OCI-M1 (cell line): ENCODE results near the gene ALKBH2.
A peak's percentile ranks its signal among the peaks of the same experiment; 100 is the strongest.

Experiments
- DNase-seq: peaks from one replicate; lab custom pipeline; 2025; lab: John Stamatoyannopoulos, UW

The ALKBH2 gene

GRCh38 chr12:109113661-109114321, 20.5 kb upstream of the ALKBH2 start:
- DNase-seq = no peak

DNA sequence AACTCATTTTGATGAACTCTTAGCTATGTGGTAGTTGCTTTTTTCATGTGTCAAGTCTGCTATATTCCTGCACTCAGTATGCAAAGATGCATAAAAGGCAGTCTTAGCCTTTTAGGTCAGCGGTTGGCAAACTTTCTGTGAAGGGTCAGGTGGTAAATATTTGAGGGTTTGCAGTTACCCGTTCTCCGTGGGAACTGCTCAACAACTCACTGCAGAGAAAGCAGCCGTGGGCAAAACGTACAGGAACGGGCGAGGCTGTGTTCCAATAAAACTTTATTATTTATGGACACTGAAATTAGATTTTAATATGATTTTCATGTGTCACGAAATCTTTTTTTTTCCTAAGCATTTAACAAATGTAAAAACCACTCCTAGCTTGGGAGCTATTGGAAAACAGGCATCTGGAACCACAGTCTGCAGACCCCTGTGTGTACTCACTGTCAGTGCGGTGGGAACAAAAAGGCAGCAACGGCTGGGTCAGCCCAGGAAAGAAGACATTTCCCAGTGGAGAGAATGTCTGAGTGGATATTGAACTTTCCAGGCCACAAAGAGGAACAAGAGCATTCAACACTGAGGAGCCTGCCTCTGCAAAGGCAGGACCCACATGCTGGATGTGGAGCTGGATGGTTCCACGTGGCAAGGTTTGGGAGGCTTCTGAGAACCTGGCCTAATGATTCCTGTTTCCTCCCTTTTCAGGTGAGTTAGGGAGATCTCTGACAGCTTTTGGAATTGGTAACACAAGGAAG, 19.6 kb upstream of the ALKBH2 start:
- no peak for DNase-seq

- no peak for DNase-seq
Measured at GRCh38 chr12:109110988-109111495, 17.8 kb upstream of the ALKBH2 start.

- no peak for DNase-seq
Measured at GRCh38 chr12:109109746-109110350, 16.6 kb upstream of the ALKBH2 start.

DNA sequence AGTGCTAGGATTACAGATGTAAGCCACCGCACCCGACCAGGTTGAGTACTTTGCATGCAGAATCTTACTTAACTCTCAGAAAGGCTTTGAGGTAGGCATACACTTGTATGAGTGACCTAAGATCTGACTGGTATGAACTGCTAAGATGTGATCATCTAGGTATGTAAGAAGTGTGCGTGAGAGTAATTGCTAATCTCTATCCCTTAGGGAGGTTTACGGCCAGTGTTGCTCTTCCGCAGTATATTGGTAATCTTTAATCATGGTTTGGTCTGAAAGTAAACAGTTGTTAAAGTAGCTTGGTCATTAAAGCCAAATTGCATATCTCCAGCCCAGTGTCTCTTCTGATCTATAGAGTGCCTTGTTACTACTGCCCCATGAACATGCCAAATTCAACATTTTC, 11.9 kb upstream of the ALKBH2 start:
- DNase-seq = no peak

DNA sequence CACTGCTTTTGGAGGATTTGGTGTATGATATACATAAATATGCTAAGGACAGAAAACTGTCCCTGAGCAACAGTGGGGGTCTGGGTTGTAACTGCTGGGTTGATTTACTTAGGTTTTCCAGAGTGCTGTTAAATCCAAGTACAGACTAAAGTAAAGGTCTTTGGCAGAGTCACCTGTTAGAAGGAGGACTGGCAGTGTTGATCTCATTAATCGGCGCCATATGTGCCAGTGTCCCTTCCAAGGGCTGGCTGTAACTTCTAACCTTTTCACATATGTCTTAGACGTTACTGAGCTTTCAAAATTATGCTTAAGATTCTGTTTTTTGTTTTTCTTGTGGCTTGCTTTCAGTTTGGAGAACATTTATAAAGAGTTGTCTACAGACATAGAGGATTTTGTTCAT, 9.2 kb upstream of the ALKBH2 start:
- no peak for DNase-seq

DNA sequence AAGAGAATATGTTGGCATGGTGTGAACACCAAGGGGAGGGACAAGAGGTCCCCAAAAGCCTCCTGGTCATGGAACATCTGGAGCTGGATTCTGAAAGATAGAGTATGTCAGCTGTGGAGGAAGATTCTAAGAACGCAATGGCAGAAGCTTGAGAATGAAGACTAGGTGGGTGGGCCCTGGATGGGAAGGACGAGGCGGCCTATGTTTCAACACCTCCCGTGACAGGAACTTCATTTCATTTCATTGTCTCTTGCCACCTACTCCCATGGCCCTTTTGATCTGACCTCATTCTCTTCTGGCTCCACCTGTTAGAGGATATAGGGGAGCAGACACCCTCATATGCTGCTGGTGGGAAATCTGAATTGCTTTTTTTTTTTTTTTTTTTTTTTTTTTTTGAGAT, 7.5 kb upstream of the ALKBH2 start:
- no peak for DNase-seq

DNA sequence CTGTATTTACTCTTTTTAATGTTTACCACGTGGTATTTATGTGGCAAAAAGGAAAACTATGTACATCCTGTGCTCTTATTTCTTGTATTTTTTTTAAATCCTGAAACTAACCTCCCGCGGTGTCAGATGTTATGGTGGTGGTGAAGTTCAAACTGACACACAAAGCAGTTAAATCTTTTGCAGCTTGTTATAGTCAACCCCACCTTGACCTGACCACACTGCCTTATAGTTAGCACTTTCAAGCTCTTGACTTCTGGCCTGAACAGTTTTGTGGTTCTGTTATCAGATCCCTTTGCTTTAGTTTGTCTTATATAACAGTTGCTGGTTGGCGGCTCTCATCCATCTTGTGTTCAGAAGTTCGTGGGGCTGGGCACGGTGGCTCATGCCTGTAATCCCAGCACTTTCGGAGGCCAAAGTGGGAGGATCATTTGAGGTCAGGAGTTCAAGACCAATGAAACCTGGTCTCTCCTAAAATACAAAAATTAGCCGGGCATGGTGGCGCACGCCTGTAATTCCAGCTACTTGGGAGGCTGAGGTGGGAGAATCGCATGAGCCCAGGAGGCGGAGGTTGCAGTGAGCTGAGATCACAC, 6.3 kb upstream of the ALKBH2 start:
- no peak for DNase-seq

- DNase-seq = no peak
Measured at GRCh38 chr12:109098651-109099050, 5.4 kb upstream of the ALKBH2 start.

DNA sequence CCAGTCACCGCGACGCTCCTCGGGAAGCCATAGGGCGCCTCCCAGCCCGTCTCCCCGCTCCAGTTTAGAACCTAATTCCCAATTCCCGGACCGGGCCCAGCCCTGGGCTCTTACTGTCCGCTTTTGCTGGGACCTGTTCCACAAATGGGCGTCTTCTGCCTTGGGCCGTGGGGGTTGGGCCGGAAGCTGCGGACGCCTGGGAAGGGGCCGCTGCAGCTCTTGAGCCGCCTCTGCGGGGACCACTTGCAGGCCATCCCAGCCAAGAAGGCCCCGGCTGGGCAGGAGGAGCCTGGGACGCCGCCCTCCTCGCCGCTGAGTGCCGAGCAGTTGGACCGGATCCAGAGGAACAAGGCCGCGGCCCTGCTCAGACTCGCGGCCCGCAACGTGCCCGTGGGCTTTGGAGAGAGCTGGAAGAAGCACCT, 4.9 kb upstream of the ALKBH2 start:
- no peak for DNase-seq

- peak; percentile 97 for DNase-seq
Measured at GRCh38 chr12:109097435-109098182, 4.3 kb upstream of the ALKBH2 start, which contains the start of gene UNG. Gene UNG (plus strand): TSS chr12:109097597. CDS start chr12:109097680, 83 bp downstream.

- no peak for DNase-seq
Measured at GRCh38 chr12:109097140-109097434, 3.8 kb upstream of the ALKBH2 start.

- DNase-seq = peak; percentile 27
Measured at GRCh38 chr12:109092497-109093021, 713 bp downstream of the ALKBH2 start.

DNA sequence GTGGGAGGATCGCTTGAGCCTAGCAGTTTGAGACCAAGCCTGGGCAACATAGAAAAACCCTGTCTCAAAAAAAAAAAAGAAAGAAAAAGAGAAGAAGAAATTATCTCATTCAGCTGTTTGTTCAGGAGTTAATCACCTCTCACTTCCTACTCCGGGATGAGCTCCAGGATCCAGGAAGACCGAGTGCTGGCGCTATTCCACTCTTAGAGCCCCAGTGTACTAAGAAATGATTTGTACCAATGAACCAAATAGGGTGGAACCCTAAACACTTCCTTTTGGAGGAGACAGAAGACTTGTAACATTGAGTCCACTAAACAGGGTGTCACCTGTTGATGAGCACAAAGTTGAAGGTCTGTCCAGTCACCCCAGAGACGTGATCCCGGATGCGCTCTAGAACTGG, 3.6 kb downstream of the ALKBH2 start:
- DNase-seq = no peak

DNA sequence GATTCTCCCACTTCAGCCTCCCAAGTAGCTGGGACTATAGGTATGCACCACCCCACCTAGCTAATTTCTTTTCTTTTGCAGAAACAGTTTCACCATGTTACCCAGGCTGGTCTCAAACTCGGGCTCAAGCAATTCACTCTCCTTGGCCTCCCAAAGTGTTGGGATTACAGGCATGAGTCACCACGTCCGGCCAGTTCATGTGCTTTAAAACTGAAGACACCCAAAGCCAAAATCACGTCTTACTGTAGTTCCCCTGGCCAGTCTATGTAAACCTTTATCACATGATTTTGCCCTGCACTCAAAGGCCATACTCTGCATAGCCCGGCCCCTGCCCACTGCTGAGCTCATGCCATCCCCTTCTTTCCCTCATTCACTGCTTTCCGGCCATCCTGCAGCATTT, 4.5 kb downstream of the ALKBH2 start:
- DNase-seq = no peak

DNA sequence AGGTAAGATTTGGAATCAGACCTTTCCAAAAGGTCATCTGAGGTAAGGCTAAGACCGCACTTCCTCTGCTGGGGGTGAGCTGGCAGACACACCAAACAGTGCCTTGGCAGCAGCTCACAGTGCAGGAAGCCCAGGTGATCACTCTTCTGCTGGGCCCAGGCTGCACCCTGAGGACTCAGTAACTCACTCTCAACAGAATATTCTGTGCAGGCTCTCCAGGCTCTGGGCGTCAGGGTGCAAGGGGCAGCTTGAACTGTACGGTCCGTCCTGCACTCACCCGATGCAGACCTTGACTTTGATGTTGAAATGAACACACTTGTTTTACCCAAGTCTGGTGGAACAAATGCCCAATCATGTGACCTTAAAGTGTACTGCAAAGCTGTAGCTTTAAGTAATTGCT, 6.0 kb downstream of the ALKBH2 start:
- no peak for DNase-seq

- no peak for DNase-seq
Measured at GRCh38 chr12:109085590-109085989, 7.7 kb downstream of the ALKBH2 start.

DNA sequence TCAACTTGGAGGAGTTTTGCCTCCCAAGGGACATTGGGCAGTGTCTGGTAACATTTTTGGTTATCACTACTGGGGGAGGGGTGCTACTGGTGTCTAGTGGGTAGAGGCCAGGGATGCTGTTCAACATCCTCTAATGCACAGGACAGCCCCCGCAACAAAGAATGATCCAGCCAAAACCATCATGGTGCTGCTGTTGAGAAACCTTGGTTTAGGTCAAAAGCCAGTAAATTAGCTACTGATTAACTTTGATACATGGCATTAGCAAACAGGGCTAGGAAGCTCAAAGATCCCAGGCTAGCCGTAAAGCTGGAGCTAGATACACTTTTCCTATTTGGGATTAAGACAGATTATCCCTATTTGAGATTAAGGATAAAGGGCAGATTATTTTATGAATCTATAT, 8.8 kb downstream of the ALKBH2 start:
- DNase-seq = no peak

GRCh38 chr12:109082751-109083150, 10.5 kb downstream of the ALKBH2 start:
- DNase-seq = no peak

- DNase-seq = no peak
Measured at GRCh38 chr12:109074866-109075265, 18.4 kb downstream of the ALKBH2 start.

- no peak for DNase-seq
Measured at GRCh38 chr12:109069307-109070271, 23.7 kb downstream of the ALKBH2 start.
